ENCODE results near the gene AIG1. TPM values are rescaled to one million over a fixed set of nuclear protein-coding genes. Genes with fewer than 3 reads are reported as not detected.

The AIG1 gene
- total and polyA plus RNA-seq, 2 donors (not counting 1 experiment from before 2014, with no cell fraction given), result 40.6 to 42.2 TPM

- no peak overlapping the region for H3K4me3 ChIP-seq (replicated peaks in 1 of 4; ENCODE audit: control extremely low read depth in 1 of 4, insufficient read depth in 1 of 4, low read depth in 3 of 4, low read length in 4 of 4)
- no peak overlapping the region for H3K9ac ChIP-seq (ENCODE audit: insufficient read depth, low read length)
- no peaks in the 10 kb centered on the region for H3K4me1 ChIP-seq (ENCODE audit: control insufficient read depth, extremely low read depth, insufficient read depth, low read length)
- H4K20me1 ChIP-seq (ENCODE audit: control insufficient read depth, extremely low read depth, insufficient read depth, low read length), result no peaks in the 10 kb centered on the region
- H3K36me3 ChIP-seq (ENCODE audit: control insufficient read depth, insufficient read depth, low read length), result no peaks in the 10 kb centered on the region
- H3K27ac ChIP-seq (ENCODE audit: insufficient read depth, low read length), result no peak overlapping the region
- no peak for TF ChIP-seq EZH2 (IDR thresholded peaks at IDR 0.05; ENCODE audit: low read length, missing control alignments)
- no peak for TF ChIP-seq CTCF (conservative IDR thresholded peaks at IDR 0.05 in 1 of 2, IDR thresholded peaks at IDR 0.05 in 1 of 2; ENCODE audit: low read depth in 1 of 2, low read length in 2 of 2)
- H3K79me2 ChIP-seq (ENCODE audit: control insufficient read depth, insufficient read depth, low read length), result no peaks in the 10 kb centered on the region
- H3K9me3 ChIP-seq (ENCODE audit: control insufficient read depth, insufficient read depth, low read depth, low read length), result no peaks in the 10 kb centered on the region
- DNase-seq (ENCODE audit: low read depth in 2 of 2), result no peak
- H3K27me3 ChIP-seq (ENCODE audit: control insufficient read depth, insufficient read depth, low read length), result no peaks in the 10 kb centered on the region
- H2AFZ ChIP-seq (ENCODE audit: low read length), result no peak overlapping the region
- H3K4me2 ChIP-seq (ENCODE audit: extremely low read depth, insufficient read depth, low read length), result no peak overlapping the region
Measured at GRCh38 chr6:143055891-143056290, 4.8 kb upstream of the AIG1 start.

GRCh38 chr6:143058987-143059386 is 1.7 kb upstream of the AIG1 start:
- no peak overlapping the region for H3K27ac ChIP-seq (ENCODE audit: insufficient read depth, low read length)
- H3K4me2 ChIP-seq (ENCODE audit: extremely low read depth, insufficient read depth, low read length), result no peak overlapping the region
- no peaks in the 10 kb centered on the region for H3K4me1 ChIP-seq (ENCODE audit: control insufficient read depth, extremely low read depth, insufficient read depth, low read length)
- no peak overlapping the region for H2AFZ ChIP-seq (ENCODE audit: low read length)
- no peaks in the 10 kb centered on the region for H3K79me2 ChIP-seq (ENCODE audit: control insufficient read depth, insufficient read depth, low read length)
- no peaks in the 10 kb centered on the region for H3K27me3 ChIP-seq (ENCODE audit: control insufficient read depth, insufficient read depth, low read length)
- H3K9ac ChIP-seq (ENCODE audit: insufficient read depth, low read length), result no peak overlapping the region
- H3K4me3 ChIP-seq (replicated peaks in 1 of 4; ENCODE audit: control extremely low read depth in 1 of 4, insufficient read depth in 1 of 4, low read depth in 3 of 4, low read length in 4 of 4), result no peak overlapping the region
- no peak for TF ChIP-seq EZH2 (IDR thresholded peaks at IDR 0.05; ENCODE audit: low read length, missing control alignments)
- TF ChIP-seq CTCF (conservative IDR thresholded peaks at IDR 0.05 in 1 of 2, IDR thresholded peaks at IDR 0.05 in 1 of 2; ENCODE audit: low read depth in 1 of 2, low read length in 2 of 2), result no peak
- H3K36me3 ChIP-seq (ENCODE audit: control insufficient read depth, insufficient read depth, low read length), result no peaks in the 10 kb centered on the region
- peak in 1 of 2 donors; percentile 35 for DNase-seq (ENCODE audit: low read depth in 2 of 2)
- H4K20me1 ChIP-seq (ENCODE audit: control insufficient read depth, extremely low read depth, insufficient read depth, low read length), result no peaks in the 10 kb centered on the region
- no peaks in the 10 kb centered on the region for H3K9me3 ChIP-seq (ENCODE audit: control insufficient read depth, insufficient read depth, low read depth, low read length)

- Histone ChIP-seq H3K9me3 (ENCODE audit: control insufficient read depth, insufficient read depth, low read depth, low read length) (no peaks in the 10 kb centered on the region), H2AFZ (ENCODE audit: low read length) (peak overlapping the region; percentile 3), H3K27ac (ENCODE audit: insufficient read depth, low read length) (peak overlapping the region; percentile 89), H3K4me1 (ENCODE audit: control insufficient read depth, extremely low read depth, insufficient read depth, low read length) (no peaks in the 10 kb centered on the region), H3K9ac (ENCODE audit: insufficient read depth, low read length) (peak overlapping the region; percentile 92), H3K4me2 (ENCODE audit: extremely low read depth, insufficient read depth, low read length) (peak overlapping the region; percentile 55), H4K20me1 (ENCODE audit: control insufficient read depth, extremely low read depth, insufficient read depth, low read length) (no peaks in the 10 kb centered on the region), H3K36me3 (ENCODE audit: control insufficient read depth, insufficient read depth, low read length) (no peaks in the 10 kb centered on the region), H3K4me3 (replicated peaks in 1 of 4; ENCODE audit: control extremely low read depth in 1 of 4, insufficient read depth in 1 of 4, low read depth in 3 of 4, low read length in 4 of 4) (peak overlapping the region; percentile 57 to 93 (median 66)), H3K79me2 (ENCODE audit: control insufficient read depth, insufficient read depth, low read length) (no peaks in the 10 kb centered on the region), H3K27me3 (ENCODE audit: control insufficient read depth, insufficient read depth, low read length) (no peaks in the 10 kb centered on the region)
- DNase-seq (ENCODE audit: low read depth in 2 of 2), result peak; percentile 72 to 94
- no peak for TF ChIP-seq CTCF (conservative IDR thresholded peaks at IDR 0.05 in 1 of 2, IDR thresholded peaks at IDR 0.05 in 1 of 2; ENCODE audit: low read depth in 1 of 2, low read length in 2 of 2)
- no peak for TF ChIP-seq EZH2 (IDR thresholded peaks at IDR 0.05; ENCODE audit: low read length, missing control alignments)
Measured at GRCh38 chr6:143059663-143060353, 881 bp upstream of the AIG1 start.
